HEK293T (cell line): Measurements from ENCODE around the gene THSD7A.

ENCODE experiments used
- CTCF ChIA-PET: fragments of 350-600 bp; formaldehyde crosslinking; extraction: SDS; loops from one replicate; lab custom pipeline; 2021; ENCODE audit warnings: antibody characterized with exemption, inconsistent platforms; lab: Yijun Ruan, JAX
- POLR2A ChIA-PET: fragments of 350-600 bp; formaldehyde crosslinking; extraction: SDS; loops from one replicate; lab custom pipeline; 2020; ENCODE audit warnings: antibody characterized with exemption, inconsistent platforms; lab: Yijun Ruan, JAX
- DNase-seq: peaks from one replicate; pipeline ENCODE4 v3.0.0; 2012; ENCODE audit warnings: mixed read lengths; ENCODE audit errors: extremely low spot score
- ARNT ChIP-seq: fragments of 450-650 bp; IDR thresholded peaks from 2 replicates; pipeline ENCODE4 v1.6.1; 2017; ENCODE audit warnings: mild to moderate bottlenecking
- BHLHE40 ChIP-seq: fragments of 450-650 bp; IDR thresholded peaks from 2 replicates; pipeline ENCODE4 v1.6.1; 2016; ENCODE audit warnings: mild to moderate bottlenecking, moderate library complexity, borderline replicate concordance
- CTBP1 ChIP-seq: fragments of 450-650 bp; IDR thresholded peaks from 2 replicates; pipeline ENCODE4 v1.6.1; 2016; ENCODE audit warnings: borderline replicate concordance
- ELF4 ChIP-seq: fragments of 450-650 bp; IDR thresholded peaks from 2 replicates; pipeline ENCODE4 v1.6.1; 2017; ENCODE audit warnings: antibody characterized with exemption
- FOXA1 ChIP-seq: fragments of 450-650 bp; IDR thresholded peaks from 2 replicates; pipeline ENCODE4 v1.6.1; 2016; ENCODE audit warnings: mild to moderate bottlenecking
- FOXK2 ChIP-seq: fragments of 450-650 bp; IDR thresholded peaks from 2 replicates; pipeline ENCODE4 v1.6.1; 2016; ENCODE audit warnings: mild to moderate bottlenecking
- FOXM1 ChIP-seq: fragments of 450-650 bp; IDR thresholded peaks from 2 replicates; pipeline ENCODE4 v1.6.1; 2017; ENCODE audit warnings: mild to moderate bottlenecking, borderline replicate concordance
- HDGF ChIP-seq: fragments of 450-650 bp; IDR thresholded peaks from 2 replicates; pipeline ENCODE4 v1.6.1; 2017; ENCODE audit warnings: antibody characterized with exemption, borderline replicate concordance
- L3MBTL2 ChIP-seq: fragments of 450-650 bp; conservative IDR thresholded peaks from 2 replicates; pipeline ENCODE4 v1.6.1; 2016; ENCODE audit warnings: mild to moderate bottlenecking
- LEF1 ChIP-seq: fragments of 450-650 bp; IDR thresholded peaks from 2 replicates; pipeline ENCODE4 v1.6.1; 2017; ENCODE audit warnings: mild to moderate bottlenecking, borderline replicate concordance
- NFRKB ChIP-seq: fragments of 450-650 bp; IDR thresholded peaks from 2 replicates; pipeline ENCODE4 v1.6.1; 2016; ENCODE audit warnings: mild to moderate bottlenecking, moderate library complexity
- SP1 ChIP-seq: fragments of 450-650 bp; IDR thresholded peaks from 2 replicates; pipeline ENCODE4 v1.6.1; 2017
- SUZ12 ChIP-seq: fragments of 450-650 bp; IDR thresholded peaks from 2 replicates; pipeline ENCODE4 v1.6.1; 2016; ENCODE audit warnings: mild to moderate bottlenecking
- TARDBP ChIP-seq: fragments of 450-650 bp; IDR thresholded peaks from 2 replicates; pipeline ENCODE4 v1.6.1; 2016
- ZNF384 ChIP-seq: fragments of 450-650 bp; IDR thresholded peaks from 2 replicates; pipeline ENCODE4 v1.6.1; 2016
- TF ChIP-seq, protein P1 (sequence below): fragments of 450-650 bp; IDR thresholded peaks from 2 replicates; pipeline ENCODE4 v1.6.1; 2016

The THSD7A gene

DNA sequence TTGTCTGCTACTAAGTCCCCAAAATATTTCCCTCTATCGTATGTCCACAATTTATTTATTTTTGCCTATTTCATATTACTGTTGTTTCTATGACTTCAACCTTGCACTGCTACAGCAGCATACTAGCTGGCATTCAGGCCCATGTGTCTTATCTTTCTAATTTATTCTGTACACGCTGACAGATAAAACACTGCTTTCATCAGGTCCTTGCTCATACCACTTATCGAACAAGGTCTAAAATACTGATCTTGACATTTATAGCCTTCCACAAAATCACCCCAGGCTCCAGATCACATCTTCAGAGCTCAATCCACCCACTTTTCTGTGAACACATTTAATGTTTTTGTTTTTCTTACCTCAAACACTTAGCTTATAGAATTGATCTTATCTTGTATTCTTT is 374.6 kb downstream of the THSD7A start:
- POLR2A ChIA-PET = interaction anchor here (0.8 kb wide), 1 partner anchor 754 kb away, joined by 4 read pairs; the partner anchor contains the start of gene TMEM106B
- TF ChIP-seq ARNT (0 out of 2 replicates have a peak, but pooled peaks have one; percentile 22), CTBP1 (peak; percentile 83; the same call in 1 of the 2 replicates), ELF4 (no peak)
- TF ChIP-seq, protein P1, sequence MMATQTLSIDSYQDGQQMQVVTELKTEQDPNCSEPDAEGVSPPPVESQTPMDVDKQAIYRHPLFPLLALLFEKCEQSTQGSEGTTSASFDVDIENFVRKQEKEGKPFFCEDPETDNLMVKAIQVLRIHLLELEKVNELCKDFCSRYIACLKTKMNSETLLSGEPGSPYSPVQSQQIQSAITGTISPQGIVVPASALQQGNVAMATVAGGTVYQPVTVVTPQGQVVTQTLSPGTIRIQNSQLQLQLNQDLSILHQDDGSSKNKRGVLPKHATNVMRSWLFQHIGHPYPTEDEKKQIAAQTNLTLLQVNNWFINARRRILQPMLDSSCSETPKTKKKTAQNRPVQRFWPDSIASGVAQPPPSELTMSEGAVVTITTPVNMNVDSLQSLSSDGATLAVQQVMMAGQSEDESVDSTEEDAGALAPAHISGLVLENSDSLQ = peak; percentile 87
- DNase-seq = peak; percentile 23
- CTCF ChIA-PET = no interaction called here

DNA sequence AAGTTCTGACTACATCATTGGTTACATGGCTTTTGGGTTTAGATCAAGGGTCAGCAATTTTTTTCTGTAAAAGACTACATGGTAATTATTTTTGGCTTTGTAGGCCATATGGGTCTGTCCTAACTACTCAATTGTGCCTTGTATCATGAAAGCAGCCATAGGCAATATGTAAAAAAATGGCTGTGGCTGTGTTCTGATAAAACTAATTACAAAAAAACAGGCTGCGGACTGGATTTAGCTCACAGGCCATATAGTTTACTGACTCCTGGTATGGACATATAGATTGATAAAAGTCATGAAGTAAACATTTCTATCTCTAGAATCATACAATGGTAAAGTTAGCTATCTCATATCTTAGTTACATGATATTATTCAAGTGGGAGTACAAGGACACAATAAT is 375.4 kb downstream of the THSD7A start:
- no peak for TF ChIP-seq ELF4
- TF ChIP-seq, protein P1 = no peak
- TF ChIP-seq CTBP1 = no peak
- no peak for TF ChIP-seq BHLHE40
- TF ChIP-seq FOXK2 = no peak
- TF ChIP-seq ZNF384 = no peak
- TF ChIP-seq TARDBP = no peak
- no peak for TF ChIP-seq L3MBTL2
- no peak for TF ChIP-seq FOXM1
- TF ChIP-seq LEF1 = no peak
- TF ChIP-seq ARNT = no peak
- TF ChIP-seq NFRKB = no peak
- no peak for TF ChIP-seq FOXA1
- TF ChIP-seq SUZ12 = no peak
- no peak for TF ChIP-seq SP1
- TF ChIP-seq HDGF = no peak
- CTCF ChIA-PET = no interaction called here
- no peak for DNase-seq
- POLR2A ChIA-PET = no interaction called here

DNA sequence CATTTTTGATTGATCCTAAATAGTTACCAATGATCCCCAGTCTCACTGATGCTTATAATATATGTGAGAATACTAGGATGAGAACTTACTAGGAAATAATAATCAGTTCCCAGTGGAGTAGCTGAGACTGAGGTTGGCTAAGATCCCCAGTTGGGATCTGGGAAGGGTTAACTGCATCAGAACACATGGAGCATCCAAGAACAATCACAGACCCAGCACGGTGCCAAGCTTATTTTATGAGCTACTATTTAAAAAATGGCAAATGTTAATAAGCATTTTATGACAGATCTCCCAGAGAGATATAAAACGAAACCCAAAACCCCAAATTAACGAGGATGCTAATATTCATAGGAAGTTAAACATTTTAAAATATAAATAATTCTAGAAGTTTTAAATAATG is 379.5 kb downstream of the THSD7A start:
- TF ChIP-seq LEF1 = no peak
- TF ChIP-seq FOXM1 = no peak
- no peak for TF ChIP-seq ELF4
- TF ChIP-seq NFRKB = no peak
- no peak for TF ChIP-seq ZNF384
- no peak for TF ChIP-seq ARNT
- no peak for TF ChIP-seq SUZ12
- no peak for TF ChIP-seq TARDBP
- no peak for TF ChIP-seq FOXA1
- no peak for TF ChIP-seq FOXK2
- TF ChIP-seq, protein P1 = no peak
- no peak for TF ChIP-seq BHLHE40
- no peak for TF ChIP-seq L3MBTL2
- no peak for TF ChIP-seq HDGF
- no peak for TF ChIP-seq SP1
- TF ChIP-seq CTBP1 = no peak
- CTCF ChIA-PET = no interaction called here
- DNase-seq = no peak
- POLR2A ChIA-PET = no interaction called here

DNA sequence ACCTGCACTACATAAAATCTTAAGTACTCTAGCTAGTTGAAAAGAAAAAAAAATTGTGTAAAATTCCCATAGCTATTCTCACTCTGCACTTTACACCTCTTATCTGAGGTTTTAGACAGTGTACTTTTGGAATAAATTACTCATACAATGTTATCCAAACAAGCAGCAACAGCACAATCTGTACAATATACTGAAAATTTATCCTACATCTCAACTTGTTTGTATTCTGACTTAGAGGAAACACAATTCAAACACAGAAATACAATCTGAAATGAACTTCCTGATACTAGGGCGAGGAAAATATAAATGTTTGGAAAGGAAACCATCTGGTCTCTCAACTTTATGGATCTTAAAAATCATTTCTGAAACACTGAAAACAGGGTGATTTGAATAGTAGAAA is 381.7 kb downstream of the THSD7A start:
- TF ChIP-seq HDGF (no peak), FOXM1 (no peak), BHLHE40 (no peak), NFRKB (no peak), SP1 (no peak), ELF4 (no peak), L3MBTL2 (no peak), FOXK2 (no peak), SUZ12 (no peak), ARNT (no peak), TARDBP (no peak), CTBP1 (no peak), FOXA1 (no peak)
- TF ChIP-seq, protein P1 = no peak
- no peak for DNase-seq
- POLR2A ChIA-PET = no interaction called here
- CTCF ChIA-PET = interaction anchor here (0.6 kb wide), 1 partner anchor 140 kb away, joined by 4 read pairs; no protein-coding TSS in a partner anchor

DNA sequence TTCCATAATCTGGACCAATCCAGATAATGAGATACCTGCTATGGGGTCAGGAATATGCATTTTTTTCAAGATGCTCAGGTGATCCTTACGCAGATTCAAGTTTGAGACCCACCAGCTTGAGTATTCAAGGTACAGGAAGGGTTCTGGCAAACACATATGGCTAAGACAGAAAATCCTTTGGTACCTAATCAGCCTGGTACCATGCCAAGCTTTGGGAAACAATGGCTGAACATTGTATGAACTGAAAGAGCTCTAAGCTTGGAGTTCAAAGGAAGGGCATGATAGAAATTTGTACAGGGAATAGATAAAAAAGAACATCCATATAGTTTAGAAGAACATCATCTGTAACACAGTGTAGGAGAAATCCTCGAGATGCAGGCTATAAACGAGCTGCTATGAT is 382.7 kb downstream of the THSD7A start:
- DNase-seq = no peak
- POLR2A ChIA-PET = no interaction called here
- TF ChIP-seq FOXK2 (no peak), HDGF (no peak), CTBP1 (no peak), FOXA1 (no peak), FOXM1 (no peak), NFRKB (no peak), BHLHE40 (no peak), SUZ12 (no peak), LEF1 (no peak), ZNF384 (no peak), SP1 (no peak), L3MBTL2 (no peak), ARNT (no peak)
- TF ChIP-seq, protein P1 = no peak
- CTCF ChIA-PET = no interaction called here
